ENCODE results near the gene MAD1L1. TPM values are rescaled to one million over a fixed set of nuclear protein-coding genes. Genes with fewer than 3 reads are reported as not detected.

Gene MAD1L1
- total RNA-seq, 1 donor from 2014 or later: 40.9 TPM

GRCh38 chr7:2201686-2202360 is 30.9 kb downstream of the MAD1L1 start:
- no peak for DNase-seq (ENCODE audit: low read depth)

DNA sequence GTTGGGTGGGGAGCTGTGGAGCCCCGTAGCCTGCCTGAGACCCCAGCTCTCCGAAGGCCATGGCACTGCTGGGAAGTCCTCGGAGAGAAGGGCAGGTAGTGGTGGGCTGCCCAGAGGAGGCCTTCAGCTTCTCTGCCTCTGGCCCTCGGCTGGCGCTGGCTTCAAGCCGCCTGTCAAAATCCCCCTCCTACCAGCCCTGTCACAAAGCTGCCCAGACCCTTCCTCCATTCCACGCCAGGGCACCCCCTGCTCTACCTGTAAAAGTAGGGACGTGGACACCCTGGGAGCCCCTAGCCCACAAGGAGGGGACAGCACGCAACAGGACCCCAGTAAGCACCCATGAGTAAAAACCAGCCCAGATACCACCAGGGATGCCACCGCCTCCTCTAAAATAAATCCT is 31.6 kb downstream of the MAD1L1 start:
- no peak for DNase-seq (ENCODE audit: low read depth)

DNA sequence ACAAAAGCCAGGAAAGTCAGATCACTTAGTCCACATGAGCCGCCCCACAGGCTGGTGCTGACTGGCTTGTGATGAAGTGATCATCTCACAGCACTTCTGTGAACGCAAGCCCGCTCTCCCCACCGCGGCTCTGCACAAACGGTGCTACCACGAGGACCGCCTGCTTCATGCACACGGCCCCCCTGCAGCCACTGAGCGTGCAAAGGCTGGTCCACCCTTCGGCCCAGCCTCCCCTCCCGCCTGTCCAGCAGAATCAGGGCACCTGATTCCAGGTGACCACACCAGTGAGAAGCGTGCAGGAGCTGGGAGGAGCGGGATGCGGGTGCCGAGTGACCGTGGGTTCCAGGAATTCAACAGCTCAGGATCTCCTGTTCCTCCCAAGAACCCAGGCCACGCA is 32.2 kb downstream of the MAD1L1 start:
- DNase-seq (ENCODE audit: low read depth): no peak

DNA sequence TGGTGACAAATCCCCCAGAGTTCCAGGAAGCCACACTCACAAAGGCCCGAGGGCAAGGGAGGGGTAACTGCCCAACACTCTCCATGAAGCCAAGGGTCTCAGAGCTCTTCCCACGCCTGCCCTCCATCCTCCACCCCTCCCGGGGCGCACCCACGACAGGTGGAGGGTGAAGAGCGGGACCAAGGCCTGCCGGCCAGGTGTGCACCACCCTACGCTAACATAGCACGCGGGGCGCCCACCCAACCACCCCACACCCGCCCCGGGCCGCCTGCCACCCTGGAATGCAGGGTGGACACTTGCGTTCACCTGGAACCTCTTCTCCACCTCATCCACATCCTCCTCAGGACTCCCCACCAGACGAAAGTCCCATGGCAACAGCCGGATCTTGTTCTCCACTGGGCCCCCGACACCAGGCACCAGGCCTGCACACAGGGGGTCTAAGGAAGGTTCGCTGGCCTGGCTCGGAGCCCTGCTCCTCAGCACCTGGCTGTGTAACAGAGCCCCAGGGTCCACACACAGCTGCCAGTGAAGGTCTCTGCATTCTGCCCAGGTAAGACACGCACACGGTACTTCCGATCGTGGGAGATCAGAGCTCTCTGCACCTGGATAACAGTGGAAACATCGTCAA is 32.7 kb downstream of the MAD1L1 start:
- no peak for DNase-seq (ENCODE audit: low read depth)

DNA sequence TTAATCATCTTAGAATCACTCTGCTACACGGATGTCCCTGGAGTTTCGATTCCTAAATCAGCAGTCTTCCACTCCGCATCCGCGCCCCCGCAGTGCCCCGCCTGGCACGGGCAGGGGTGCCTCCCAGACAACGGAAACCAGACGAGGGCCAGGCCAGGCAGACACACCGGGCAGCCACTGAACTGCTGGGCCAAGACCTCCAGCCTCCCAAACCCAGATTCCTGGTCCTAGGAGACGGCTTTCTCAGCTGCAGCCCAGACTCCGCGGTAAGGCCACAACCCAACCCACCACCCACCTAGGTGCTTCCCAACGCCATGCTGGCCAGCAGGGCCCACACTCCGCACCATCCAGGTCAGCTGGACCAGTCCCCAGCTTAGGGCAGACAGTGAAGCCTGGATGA is 33.2 kb downstream of the MAD1L1 start:
- no peak for DNase-seq (ENCODE audit: low read depth)

DNA sequence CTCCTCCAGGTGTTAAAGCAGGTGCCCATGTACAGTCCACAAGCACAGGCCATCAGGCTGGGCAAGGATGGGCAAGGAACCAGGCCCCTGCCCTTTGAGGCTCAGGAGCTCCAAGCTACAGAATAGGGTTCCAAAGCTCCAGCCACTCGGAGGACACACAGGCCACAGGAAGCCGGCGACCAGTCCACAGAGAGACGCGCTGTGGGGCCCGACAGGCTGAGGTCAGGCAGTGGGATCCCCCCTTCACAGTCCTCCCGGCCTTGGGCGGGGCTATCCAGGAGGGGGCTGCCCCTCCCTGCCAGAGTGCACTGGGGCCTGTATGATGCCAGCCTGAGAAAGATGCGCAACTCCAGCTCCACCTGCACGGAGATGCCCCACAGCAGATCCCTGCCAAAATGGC is 34.0 kb downstream of the MAD1L1 start:
- no peak for DNase-seq (ENCODE audit: low read depth)

DNA sequence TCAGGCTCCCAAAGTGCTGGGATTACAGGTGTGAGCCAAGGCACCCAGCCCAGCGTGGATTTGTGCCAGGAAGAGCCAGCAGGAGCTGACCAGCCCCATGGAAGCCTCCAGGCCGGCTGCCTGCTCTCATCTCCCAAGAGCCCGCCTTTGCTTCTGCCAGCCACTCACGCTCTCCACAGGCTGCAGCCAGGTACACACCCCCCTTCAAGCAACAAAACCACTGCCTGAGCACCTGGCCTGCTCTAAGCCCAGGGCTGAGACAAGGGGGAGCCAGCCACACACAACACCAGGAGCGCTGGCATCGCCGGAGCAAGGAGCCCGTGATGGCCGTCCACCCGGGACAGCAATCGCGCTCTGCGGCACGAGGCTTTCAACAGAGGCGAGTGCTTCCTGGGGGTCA is 34.5 kb downstream of the MAD1L1 start:
- DNase-seq (ENCODE audit: low read depth): no peak

DNA sequence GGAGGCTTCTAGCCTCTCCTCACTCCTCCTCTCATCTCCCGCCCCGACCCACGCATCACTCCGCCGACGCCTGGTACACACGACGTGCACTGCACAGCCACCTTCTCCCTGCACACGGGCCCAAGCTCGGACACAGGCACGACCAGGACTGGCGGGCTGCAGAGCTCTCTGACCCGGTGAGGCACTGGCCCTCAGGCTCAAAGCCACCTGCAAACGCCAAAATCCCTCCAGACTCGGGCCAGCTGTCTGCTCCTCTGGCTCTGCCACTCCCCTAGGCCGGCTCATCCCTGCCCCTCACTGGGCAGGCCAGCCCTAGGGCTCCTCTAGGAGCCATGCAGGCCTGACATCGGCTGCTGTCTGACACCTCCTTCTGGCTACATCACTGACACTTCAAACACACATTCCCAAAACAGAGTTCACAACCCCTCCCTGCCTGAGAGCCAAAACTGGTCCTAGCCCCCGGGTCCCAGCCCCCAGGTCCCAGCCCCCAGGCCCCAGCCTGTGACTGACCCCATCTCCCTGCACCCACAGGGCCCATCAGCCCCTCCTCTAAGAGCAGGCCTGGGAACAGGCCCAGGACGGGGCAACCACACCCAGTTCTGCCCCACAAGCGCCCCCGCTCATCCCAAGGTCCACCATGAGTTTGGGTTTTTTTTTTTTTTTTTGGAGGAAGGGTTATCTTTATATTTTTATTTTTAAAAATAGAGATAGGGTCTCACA is 35.1 kb downstream of the MAD1L1 start:
- peak; percentile 23 for DNase-seq (ENCODE audit: low read depth)

GRCh38 chr7:2196381-2197378 is 36.1 kb downstream of the MAD1L1 start:
- DNase-seq (ENCODE audit: low read depth): no peak

GRCh38 chr7:2195400-2196246 is 37.1 kb downstream of the MAD1L1 start:
- peak; percentile 86 for DNase-seq (ENCODE audit: low read depth)

- DNase-seq (ENCODE audit: low read depth): peak; percentile 86
These were observed 39.0 kb downstream of the MAD1L1 start for GRCh38 chr7:2193575-2194305.

GRCh38 chr7:2192831-2193534 is 39.8 kb downstream of the MAD1L1 start:
- peak; percentile 97 for DNase-seq (ENCODE audit: low read depth)

DNA sequence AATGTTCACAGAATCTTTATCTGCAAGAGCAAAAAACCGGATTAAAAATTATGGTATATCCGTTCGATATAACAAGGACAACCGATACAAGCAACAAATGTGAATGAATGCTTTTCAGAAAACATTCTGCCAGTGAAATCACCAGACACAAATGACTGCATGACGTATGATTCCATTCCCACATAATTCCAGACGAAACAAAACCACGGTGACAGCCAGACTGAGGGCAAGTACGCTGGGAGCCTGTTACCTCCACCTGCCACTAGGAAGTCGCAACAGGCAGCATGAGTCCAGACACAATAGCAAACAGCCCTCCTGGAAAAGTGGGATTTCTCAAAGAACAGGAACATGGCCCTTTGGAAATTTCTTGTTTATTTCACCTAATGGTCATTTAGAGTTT is 41.7 kb downstream of the MAD1L1 start:
- DNase-seq (ENCODE audit: low read depth): peak; percentile 53

DNA sequence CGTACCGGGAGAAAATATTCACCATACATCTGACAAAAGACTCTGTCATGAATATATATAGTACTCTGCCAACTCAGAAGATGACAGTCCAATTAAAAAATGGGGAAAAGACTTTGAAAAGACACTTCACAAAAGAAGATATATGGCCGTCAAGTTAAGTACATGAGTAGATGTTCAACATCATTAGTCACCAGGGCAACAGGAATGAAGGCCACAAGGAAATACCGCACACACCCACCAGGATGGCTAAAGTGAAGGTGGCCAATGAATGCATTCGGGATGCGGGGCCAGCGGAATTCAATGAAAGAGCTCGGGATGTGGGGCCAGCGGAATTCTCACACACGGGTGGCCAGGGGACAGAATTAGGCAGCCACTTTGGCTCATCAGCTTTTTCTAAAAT is 42.2 kb downstream of the MAD1L1 start:
- DNase-seq (ENCODE audit: low read depth): peak; percentile 19

- no peak for DNase-seq (ENCODE audit: low read depth)
These were observed 46.6 kb downstream of the MAD1L1 start for GRCh38 chr7:2186166-2186565.

GRCh38 chr7:2185715-2186114 is 47.0 kb downstream of the MAD1L1 start:
- no peak for DNase-seq (ENCODE audit: low read depth)

GRCh38 chr7:2182461-2182860 is 50.3 kb downstream of the MAD1L1 start:
- DNase-seq (ENCODE audit: low read depth): no peak

GRCh38 chr7:2181077-2181854 is 51.5 kb downstream of the MAD1L1 start:
- DNase-seq (ENCODE audit: low read depth): no peak
